ENCODE results near the gene RANGRF. TPM values are rescaled to one million over a fixed set of nuclear protein-coding genes. Genes with fewer than 3 reads are reported as not detected.

Gene RANGRF
- total RNA-seq, 2 experiments from 2014 or later = 55.1 to 55.3 TPM

Other genes starting within 250 kb of the RANGRF start
- under 1 TPM in 1 of 2 experiments, not detected in 1; 0.08 TPM for gene ALOX15B, start 249.6 kb upstream of the RANGRF start, total RNA-seq
- 1 to 10 TPM; 3.7 to 4.1 TPM for gene ALOX12B, start 201.0 kb upstream of the RANGRF start, total RNA-seq
- under 1 TPM in 1 of 2 experiments, not detected in 1; 0.10 TPM for gene ALOXE3, start 170.2 kb upstream of the RANGRF start, total RNA-seq
- 1 to 10 TPM; 1.9 to 2.0 TPM for gene HES7, start 164.6 kb upstream of the RANGRF start, total RNA-seq
- gene PER1, start 136.3 kb upstream of the RANGRF start, total RNA-seq = 10 to 100 TPM; 55.7 to 56.1 TPM
- 10 to 100 TPM; 27.7 to 28.4 TPM for gene VAMP2, start 125.7 kb upstream of the RANGRF start, total RNA-seq
- gene TMEM107, start 112.3 kb upstream of the RANGRF start, total RNA-seq = 10 to 100 TPM; 26.0 to 26.3 TPM
- gene BORCS6, start 98.5 kb upstream of the RANGRF start, total RNA-seq = 1 to 10 TPM; 5.1 to 5.2 TPM
- gene AURKB, start 78.1 kb upstream of the RANGRF start, total RNA-seq = 100 to 1,000 TPM; 177 to 181 TPM
- gene CTC1, start 40.6 kb upstream of the RANGRF start, total RNA-seq = 10 to 100 TPM; 45.4 to 45.7 TPM
- gene PFAS, start 39.4 kb upstream of the RANGRF start, total RNA-seq = 100 to 1,000 TPM; 187 to 192 TPM
- 1 to 10 TPM; 1.4 to 2.1 TPM for gene SLC25A35, start 6.7 kb downstream of the RANGRF start, total RNA-seq
- gene ARHGEF15, start 21.6 kb downstream of the RANGRF start, total RNA-seq = not detected
- not detected for gene ODF4, start 51.2 kb downstream of the RANGRF start, total RNA-seq
- gene RPL26, start 94.5 kb downstream of the RANGRF start, total RNA-seq = 1,000 to 10,000 TPM; 2,835 to 2,863 TPM
- under 1 TPM; 0.14 to 0.22 TPM for gene RNF222, start 109.2 kb downstream of the RANGRF start, total RNA-seq
- gene NDEL1, start 147.2 kb downstream of the RANGRF start, total RNA-seq = 10 to 100 TPM; 37.5 to 47.8 TPM